PFSK-1 (cell line): Measurements from ENCODE around the gene ACOXL.

ENCODE experiments used
- FOXP2 ChIP-seq: optimal IDR thresholded peaks from 2 replicates; pipeline ENCODE3; 2011; ENCODE audit warnings: borderline replicate concordance, control low read depth, inconsistent platforms; ENCODE audit not compliant: insufficient read depth; ENCODE audit errors: extremely low read length, extremely low read depth
- POLR2AphosphoS5 ChIP-seq: IDR thresholded peaks from 2 replicates; pipeline ENCODE4 v1.6.1; 2012; ENCODE audit warnings: low read depth, mild to moderate bottlenecking, control low read depth, low read length, moderate library complexity
- SIN3A ChIP-seq: IDR thresholded peaks from 2 replicates; pipeline ENCODE4 v1.6.1; 2012; ENCODE audit warnings: mild to moderate bottlenecking, low read length, moderate library complexity, borderline replicate concordance; ENCODE audit not compliant: insufficient read depth
- TAF1 ChIP-seq: IDR thresholded peaks from 2 replicates; pipeline ENCODE4 v1.6.1; 2012; ENCODE audit warnings: low read length, control low read depth, borderline replicate concordance; ENCODE audit not compliant: insufficient read depth
- TF ChIP-seq, protein P1 (sequence below), 2 experiments: IDR thresholded peaks; 2 replicates each; pipeline versions ENCODE4 v1.6.1 to v1.8.0; 2011 to 2012; ENCODE audit warnings: low read depth in 2 of 2, low read length in 2 of 2, control low read depth in 1 of 2, inconsistent platforms in 1 of 2, mild to moderate bottlenecking in 1 of 2, moderate library complexity in 1 of 2; ENCODE audit not compliant: insufficient read depth in 1 of 2

- TF ChIP-seq POLR2AphosphoS5, result no peak
- TF ChIP-seq TAF1, result no peak
- no peak for TF ChIP-seq FOXP2
- TF ChIP-seq SIN3A, result no peak
- TF ChIP-seq, protein P1, sequence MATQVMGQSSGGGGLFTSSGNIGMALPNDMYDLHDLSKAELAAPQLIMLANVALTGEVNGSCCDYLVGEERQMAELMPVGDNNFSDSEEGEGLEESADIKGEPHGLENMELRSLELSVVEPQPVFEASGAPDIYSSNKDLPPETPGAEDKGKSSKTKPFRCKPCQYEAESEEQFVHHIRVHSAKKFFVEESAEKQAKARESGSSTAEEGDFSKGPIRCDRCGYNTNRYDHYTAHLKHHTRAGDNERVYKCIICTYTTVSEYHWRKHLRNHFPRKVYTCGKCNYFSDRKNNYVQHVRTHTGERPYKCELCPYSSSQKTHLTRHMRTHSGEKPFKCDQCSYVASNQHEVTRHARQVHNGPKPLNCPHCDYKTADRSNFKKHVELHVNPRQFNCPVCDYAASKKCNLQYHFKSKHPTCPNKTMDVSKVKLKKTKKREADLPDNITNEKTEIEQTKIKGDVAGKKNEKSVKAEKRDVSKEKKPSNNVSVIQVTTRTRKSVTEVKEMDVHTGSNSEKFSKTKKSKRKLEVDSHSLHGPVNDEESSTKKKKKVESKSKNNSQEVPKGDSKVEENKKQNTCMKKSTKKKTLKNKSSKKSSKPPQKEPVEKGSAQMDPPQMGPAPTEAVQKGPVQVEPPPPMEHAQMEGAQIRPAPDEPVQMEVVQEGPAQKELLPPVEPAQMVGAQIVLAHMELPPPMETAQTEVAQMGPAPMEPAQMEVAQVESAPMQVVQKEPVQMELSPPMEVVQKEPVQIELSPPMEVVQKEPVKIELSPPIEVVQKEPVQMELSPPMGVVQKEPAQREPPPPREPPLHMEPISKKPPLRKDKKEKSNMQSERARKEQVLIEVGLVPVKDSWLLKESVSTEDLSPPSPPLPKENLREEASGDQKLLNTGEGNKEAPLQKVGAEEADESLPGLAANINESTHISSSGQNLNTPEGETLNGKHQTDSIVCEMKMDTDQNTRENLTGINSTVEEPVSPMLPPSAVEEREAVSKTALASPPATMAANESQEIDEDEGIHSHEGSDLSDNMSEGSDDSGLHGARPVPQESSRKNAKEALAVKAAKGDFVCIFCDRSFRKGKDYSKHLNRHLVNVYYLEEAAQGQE (IDR thresholded peaks at IDR 0.05; ENCODE audit: insufficient read depth in 1 of 2, low read depth in 2 of 2, low read length in 2 of 2), result no peak
These were observed at the start of gene ACOXL for GRCh38 chr2:110732422-110733413.
